KMS-11 (cell line): Measurements from ENCODE around the gene C1RL.

Experiments used
- H2AFZ ChIP-seq: fragments of 200-600 bp; sonication (generic); 2 replicates; pipeline ENCODE4 v1.6.1; 2016; ENCODE audit warnings: antibody characterized with exemption, mixed run types, low read depth
- H3K27ac ChIP-seq: fragments of 200-600 bp; sonication (generic); 2 replicates; pipeline ENCODE4 v1.6.1; 2016; ENCODE audit warnings: mild to moderate bottlenecking, mixed run types
- H3K27me3 ChIP-seq: fragments of 200-600 bp; sonication (generic); 2 replicates; pipeline ENCODE4 v1.6.1; 2017; ENCODE audit warnings: mild to moderate bottlenecking, low read depth, mixed run types, moderate library complexity; ENCODE audit not compliant: insufficient read depth
- H3K36me3 ChIP-seq: fragments of 200-600 bp; sonication (generic); 2 replicates; pipeline ENCODE4 v1.6.1; 2017; ENCODE audit warnings: mild to moderate bottlenecking, mixed run types; ENCODE audit not compliant: insufficient read depth
- H3K4me1 ChIP-seq: fragments of 200-600 bp; sonication (generic); 2 replicates; pipeline ENCODE4 v1.6.1; 2016; ENCODE audit warnings: mild to moderate bottlenecking, low read depth, mixed run types; ENCODE audit not compliant: poor library complexity, severe bottlenecking
- H3K4me2 ChIP-seq: fragments of 200-600 bp; sonication (generic); 2 replicates; pipeline ENCODE4 v1.7.0; 2016; ENCODE audit warnings: mild to moderate bottlenecking, mixed run types
- H3K4me3 ChIP-seq: fragments of 200-600 bp; sonication (generic); IDR thresholded peaks from 2 replicates; pipeline ENCODE4 v1.6.1; 2017; ENCODE audit warnings: low read depth, low read length, mixed read lengths; ENCODE audit not compliant: insufficient read depth
- H3K79me2 ChIP-seq: fragments of 200-600 bp; sonication (generic); 2 replicates; pipeline ENCODE4 v1.6.1; 2016; ENCODE audit warnings: low read depth, mixed run types; ENCODE audit not compliant: insufficient read depth
- H3K9ac ChIP-seq: fragments of 200-600 bp; sonication (generic); 2 replicates; pipeline ENCODE4 v1.6.1; 2016; ENCODE audit warnings: mild to moderate bottlenecking, mixed run types
- H4K20me1 ChIP-seq: fragments of 200-600 bp; sonication (generic); 2 replicates; pipeline ENCODE4 v1.6.1; 2016; ENCODE audit warnings: mild to moderate bottlenecking, mixed run types; ENCODE audit not compliant: insufficient read depth
- CTCF ChIP-seq: fragments of 200-600 bp; sonication (generic); conservative IDR thresholded peaks from 2 replicates; pipeline ENCODE4 v1.6.1; 2017; ENCODE audit warnings: low read depth, mild to moderate bottlenecking, antibody characterized with exemption, low read length, moderate library complexity, mixed read lengths

The C1RL gene

DNA sequence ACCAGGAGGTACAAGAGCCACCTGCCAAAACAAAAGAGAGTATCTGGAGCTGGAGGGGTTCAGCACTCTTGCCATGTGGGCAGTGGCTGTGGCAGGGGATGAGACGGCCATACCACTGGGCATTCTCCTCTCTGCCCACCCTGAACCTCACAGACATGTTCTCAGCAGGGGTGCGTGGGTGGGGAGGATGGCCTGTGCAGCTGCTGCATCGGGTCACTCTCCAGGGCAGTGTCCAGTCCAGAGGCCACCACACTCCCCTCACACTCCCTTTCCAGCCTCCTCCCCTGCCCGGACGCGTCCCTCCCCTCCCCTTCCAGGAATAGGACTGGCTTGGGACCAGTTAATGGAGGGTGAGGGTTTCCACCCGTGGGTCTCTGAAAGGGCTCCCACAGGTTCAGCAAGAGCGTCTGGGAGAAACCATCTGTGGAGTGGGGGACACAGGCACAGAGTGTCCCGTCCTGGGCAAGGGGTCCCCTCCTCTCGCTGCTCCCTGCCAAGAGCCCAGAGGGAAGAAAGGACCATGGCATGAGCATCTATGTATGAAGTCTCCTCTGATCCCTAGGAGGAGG, 17.3 kb downstream of the C1RL start:
- peak overlapping the region; percentile 77 for H3K4me2 ChIP-seq
- no peaks in the 10 kb centered on the region for H3K36me3 ChIP-seq
- H3K9ac ChIP-seq = peak overlapping the region; percentile 54; the same call in 1 of the 2 replicates
- peaks cover 8% of the 10 kb centered on the region for H3K4me1 ChIP-seq
- no peak overlapping the region for H3K4me3 ChIP-seq
- peak overlapping the region; percentile 97; the same call in 1 of the 2 replicates for H2AFZ ChIP-seq
- H3K79me2 ChIP-seq = no peaks in the 10 kb centered on the region
- TF ChIP-seq CTCF = no peak
- H3K27ac ChIP-seq = no peak overlapping the region
- no peaks in the 10 kb centered on the region for H4K20me1 ChIP-seq
- H3K27me3 ChIP-seq = no peaks in the 10 kb centered on the region

DNA sequence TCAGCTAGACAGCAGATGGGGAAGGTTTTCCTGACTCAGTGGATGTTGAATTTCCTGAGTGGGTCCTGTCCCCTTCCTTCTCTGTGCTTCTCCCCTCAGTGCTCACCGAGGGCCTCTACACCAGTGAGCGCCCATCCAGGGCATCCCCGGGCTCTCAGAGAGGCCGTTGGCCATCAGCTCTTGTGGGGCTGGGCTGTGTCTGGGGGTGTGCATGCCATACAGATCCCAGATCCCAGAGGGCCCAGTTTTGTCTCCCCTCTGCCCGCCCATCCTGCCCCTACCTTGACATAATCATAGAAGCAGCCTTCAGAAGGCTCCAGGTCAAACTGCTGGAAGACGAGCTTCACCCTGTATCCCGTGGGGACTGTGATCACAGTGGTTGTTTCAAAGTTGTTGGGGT, 17.8 kb downstream of the C1RL start:
- no peak for TF ChIP-seq CTCF
- no peak overlapping the region for H3K9ac ChIP-seq
- no peak overlapping the region for H3K4me3 ChIP-seq

GRCh38 chr12:7090222-7090998, 18.6 kb downstream of the C1RL start:
- H3K27me3 ChIP-seq = no peaks in the 10 kb centered on the region
- H3K9ac ChIP-seq = no peak overlapping the region
- H3K4me3 ChIP-seq = no peak overlapping the region
- no peak overlapping the region for H3K4me2 ChIP-seq
- peaks cover 8% of the 10 kb centered on the region for H3K4me1 ChIP-seq
- H3K79me2 ChIP-seq = no peaks in the 10 kb centered on the region
- H2AFZ ChIP-seq = no peak overlapping the region
- H4K20me1 ChIP-seq = no peaks in the 10 kb centered on the region
- no peaks in the 10 kb centered on the region for H3K36me3 ChIP-seq
- no peak for TF ChIP-seq CTCF
- H3K27ac ChIP-seq = no peak overlapping the region

More for the DNA sequence above, 17.8 kb downstream of the C1RL start:
- H3K36me3 ChIP-seq = no peaks in the 10 kb centered on the region
- no peak overlapping the region for H3K27ac ChIP-seq
- no peaks in the 10 kb centered on the region for H3K79me2 ChIP-seq
- no peak overlapping the region for H3K4me2 ChIP-seq
- no peaks in the 10 kb centered on the region for H3K27me3 ChIP-seq
- no peaks in the 10 kb centered on the region for H4K20me1 ChIP-seq
- peaks cover 8% of the 10 kb centered on the region for H3K4me1 ChIP-seq
- H2AFZ ChIP-seq = no peak overlapping the region

- Histone ChIP-seq H3K4me1 (peaks cover 8% of the 10 kb centered on the region), H3K36me3 (no peaks in the 10 kb centered on the region), H3K9ac (no peak overlapping the region), H2AFZ (no peak overlapping the region), H3K27me3 (no peaks in the 10 kb centered on the region), H3K4me2 (no peak overlapping the region), H4K20me1 (no peaks in the 10 kb centered on the region), H3K27ac (no peak overlapping the region), H3K4me3 (no peak overlapping the region), H3K79me2 (no peaks in the 10 kb centered on the region)
- no peak for TF ChIP-seq CTCF
These were observed 19.7 kb downstream of the C1RL start for GRCh38 chr12:7089196-7089871.
